HG03439 (cell line): ENCODE results near the gene PGR.

Source experiments
- ATAC-seq: cut with Tn5 transposase; IDR thresholded peaks from one replicate; pipeline ENCODE4 v1.9.1; 2021; ENCODE audit warnings: mild to moderate bottlenecking, moderate library complexity; ENCODE audit not compliant: unreplicated experiment

PGR gene

GRCh38 chr11:101129203-101129943 lies at the start of gene PGR:
Gene PGR, minus strand, starts transcription at chr11:101129813. Its CDS starts 743 bp downstream, at chr11:101129070.
- ATAC-seq: no peak

GRCh38 chr11:101176381-101176780 lies 46.8 kb upstream of the PGR start:
- ATAC-seq: no peak

GRCh38 chr11:101169944-101170343 lies 40.3 kb upstream of the PGR start:
- ATAC-seq: no peak

- ATAC-seq: no peak
These were observed 36.4 kb upstream of the PGR start for GRCh38 chr11:101166038-101166437.

GRCh38 chr11:101158119-101158518 lies 28.5 kb upstream of the PGR start:
- no peak for ATAC-seq

GRCh38 chr11:101138245-101138930 lies 8.8 kb upstream of the PGR start:
- no peak for ATAC-seq

GRCh38 chr11:101133190-101133589 lies 3.6 kb upstream of the PGR start:
- no peak for ATAC-seq

GRCh38 chr11:101128571-101129202 lies 926 bp downstream of the PGR start:
- ATAC-seq: no peak

- no peak for ATAC-seq
These were observed 1.7 kb downstream of the PGR start for GRCh38 chr11:101127699-101128570.

- ATAC-seq: no peak
These were observed 2.4 kb downstream of the PGR start for GRCh38 chr11:101127197-101127698.

- ATAC-seq: no peak
These were observed 2.9 kb downstream of the PGR start for GRCh38 chr11:101126551-101127196.

GRCh38 chr11:101115671-101116160 lies 13.9 kb downstream of the PGR start:
- no peak for ATAC-seq

GRCh38 chr11:101113540-101113939 lies 16.1 kb downstream of the PGR start:
- ATAC-seq: no peak

- no peak for ATAC-seq
These were observed 24.9 kb downstream of the PGR start for GRCh38 chr11:101104716-101105115.

GRCh38 chr11:101103433-101103832 lies 26.2 kb downstream of the PGR start:
- no peak for ATAC-seq

GRCh38 chr11:101100601-101101000 lies 29.0 kb downstream of the PGR start:
- no peak for ATAC-seq

GRCh38 chr11:101096036-101096704 lies 33.4 kb downstream of the PGR start:
- ATAC-seq: no peak

- ATAC-seq: no peak
These were observed 37.8 kb downstream of the PGR start for GRCh38 chr11:101091781-101092180.

- no peak for ATAC-seq
These were observed 38.8 kb downstream of the PGR start for GRCh38 chr11:101090679-101091270.
